Thymus (tissue), 11 donors: Measurements from ENCODE around the gene COQ8A. TPM values are rescaled to one million over a fixed set of nuclear protein-coding genes. Genes with fewer than 3 reads are reported as not detected.
"Not testable (repeated sequence)": the region's sequence is repeated elsewhere in the genome, so short reads cannot be mapped to it uniquely, and the experiment has no call there.

Source experiments
- DNase-seq, 9 donors: peaks; one replicate each; pipeline ENCODE4 v3.0.0-alpha.2; 2013; ENCODE audit warnings: low spot score in 9 of 9, low read depth in 6 of 9, missing footprints in 1 of 9
- H3K27ac ChIP-seq, 2 donors: one replicate each; pipeline ENCODE4 v1.5.1; 2013; ENCODE audit warnings: control low read depth in 1 of 2, low read depth in 1 of 2, low read length in 1 of 2, mild to moderate bottlenecking in 1 of 2, moderate library complexity in 1 of 2
- H3K27me3 ChIP-seq, 2 donors: one replicate each; pipeline ENCODE4 v1.5.1; 2013; ENCODE audit warnings: low read length in 1 of 2; ENCODE audit not compliant: control insufficient read depth in 2 of 2, insufficient read depth in 1 of 2
- H3K36me3 ChIP-seq, 2 donors: one replicate each; pipeline ENCODE4 v1.5.1; 2013; ENCODE audit warnings: low read length in 1 of 2, mild to moderate bottlenecking in 1 of 2, moderate library complexity in 1 of 2; ENCODE audit not compliant: control insufficient read depth in 2 of 2, insufficient read depth in 2 of 2
- H3K4me1 ChIP-seq, 2 donors: one replicate each; pipeline ENCODE4 v1.5.1; 2013; ENCODE audit warnings: low read length in 2 of 2; ENCODE audit not compliant: control insufficient read depth in 2 of 2, insufficient read depth in 2 of 2
- H3K4me3 ChIP-seq, 2 donors: one replicate each; pipeline ENCODE4 v1.5.1; 2013; ENCODE audit warnings: low read length in 2 of 2, control low read depth in 1 of 2, mild to moderate bottlenecking in 1 of 2
- H3K9me3 ChIP-seq, 2 donors: one replicate each; pipeline ENCODE4 v1.5.1; 2013; ENCODE audit warnings: low read length in 1 of 2, mild to moderate bottlenecking in 1 of 2; ENCODE audit not compliant: control insufficient read depth in 2 of 2, insufficient read depth in 1 of 2
- WGBS: extraction: QIAGEN DNeasy Blood & Tissue Kit; methylation state at CpG from one replicate; pipeline ENCODE4 v1.1.7; 2013; 5-methylcytosine and 5-hydroxymethylcytosine counted together
- polyA plus RNA-seq: library from polyadenylated mRNA; stranded (reverse); fragments of 200-250 nt; gene quantifications from one replicate; pipeline ENCODE4 v1.2.3, GENCODE V29; 2013
- total RNA-seq: library from RNA; stranded (reverse); fragments of 120-200 nt; gene quantifications from one replicate; pipeline ENCODE4 v1.2.4, GENCODE V29; 2013
- donor health status: healthy.

The COQ8A gene
- total and polyA plus RNA-seq, 2 donors: 16.8 to 47.1 TPM

- no peak overlapping the region for H3K4me3 ChIP-seq
- H3K36me3 ChIP-seq: peaks cover 26 to 43% of the 10 kb centered on the region in 2 donors
- peaks cover 0 to 8% of the 10 kb centered on the region in 2 donors for H3K4me1 ChIP-seq
- no peak overlapping the region for H3K27ac ChIP-seq
- no peaks in the 10 kb centered on the region for H3K27me3 ChIP-seq
- WGBS: 87% methylated on average over 3 of the region's 3 CpGs
- H3K9me3 ChIP-seq: no peaks in the 10 kb centered on the region
- no peak for DNase-seq
Measured at GRCh38 chr1:226988334-226988666, 48.2 kb downstream of the COQ8A start.

GRCh38 chr1:226989085-226989920 lies 49.2 kb downstream of the COQ8A start:
- no peak for DNase-seq
- H3K4me3 ChIP-seq: no peak overlapping the region
- no peaks in the 10 kb centered on the region for H3K27me3 ChIP-seq
- H3K4me1 ChIP-seq: peaks cover 0 to 8% of the 10 kb centered on the region in 2 donors
- H3K9me3 ChIP-seq: no peaks in the 10 kb centered on the region
- no peak overlapping the region for H3K27ac ChIP-seq
- WGBS: 75% methylated on average over 12 of the region's 12 CpGs
- H3K36me3 ChIP-seq: peaks cover 19 to 32% of the 10 kb centered on the region in 2 donors

- no peak overlapping the region for H3K4me3 ChIP-seq
- peaks cover 0 to 12% of the 10 kb centered on the region in 2 donors for H3K4me1 ChIP-seq
- 73% methylated on average over 10 of the region's 10 CpGs for WGBS
- peak in 3 of 9 donors; percentile 12 to 48 (median 13) for DNase-seq
- no peaks in the 10 kb centered on the region for H3K27me3 ChIP-seq
- no peak overlapping the region for H3K27ac ChIP-seq
- H3K36me3 ChIP-seq: peaks cover 14 to 23% of the 10 kb centered on the region in 2 donors
- H3K9me3 ChIP-seq: no peaks in the 10 kb centered on the region
Measured at GRCh38 chr1:226990133-226990716, 50.1 kb downstream of the COQ8A start.

GRCh38 chr1:226991920-226992319 lies 51.8 kb downstream of the COQ8A start:
- H3K4me3 ChIP-seq: no peak overlapping the region
- WGBS: 96% methylated on average over 4 of the region's 4 CpGs
- H3K27ac ChIP-seq: no peak overlapping the region
- peaks cover 0 to 15% of the 10 kb centered on the region in 2 donors for H3K4me1 ChIP-seq
- H3K27me3 ChIP-seq: no peaks in the 10 kb centered on the region
- H3K9me3 ChIP-seq: no peaks in the 10 kb centered on the region
- DNase-seq: no peak
- peaks cover 6% of the 10 kb centered on the region in 2 donors for H3K36me3 ChIP-seq

GRCh38 chr1:226993814-226994585 lies 53.9 kb downstream of the COQ8A start:
- Histone ChIP-seq H3K27me3 (no peaks in the 10 kb centered on the region), H3K9me3 (no peaks in the 10 kb centered on the region), H3K36me3 (no peaks in the 10 kb centered on the region), H3K4me1 (peaks cover 0 to 15% of the 10 kb centered on the region in 2 donors), H3K4me3 (no peak overlapping the region), H3K27ac (no peak overlapping the region)
- DNase-seq: no peak
- 98% methylated on average over 22 of the region's 22 CpGs for WGBS

- peak overlapping the region; percentile 21 to 32 for H3K27ac ChIP-seq
- H3K4me3 ChIP-seq: no peak overlapping the region
- peaks cover 0 to 11% of the 10 kb centered on the region in 2 donors for H3K4me1 ChIP-seq
- H3K9me3 ChIP-seq: no peaks in the 10 kb centered on the region
- H3K36me3 ChIP-seq: no peaks in the 10 kb centered on the region
- no peaks in the 10 kb centered on the region for H3K27me3 ChIP-seq
- DNase-seq: no peak
- 97% methylated on average over 18 of the region's 18 CpGs for WGBS
Measured at GRCh38 chr1:226994586-226995364, 54.7 kb downstream of the COQ8A start.

GRCh38 chr1:226995365-226996332 lies 55.6 kb downstream of the COQ8A start:
- 94% methylated on average over 13 of the region's 13 CpGs for WGBS
- no peaks in the 10 kb centered on the region for H3K36me3 ChIP-seq
- H3K27ac ChIP-seq: peak overlapping the region; percentile 21 to 50
- H3K9me3 ChIP-seq: no peaks in the 10 kb centered on the region
- no peak overlapping the region for H3K4me3 ChIP-seq
- peaks cover 0 to 7% of the 10 kb centered on the region in 2 donors for H3K4me1 ChIP-seq
- H3K27me3 ChIP-seq: no peaks in the 10 kb centered on the region
- no peak for DNase-seq

GRCh38 chr1:226999579-226999978 lies 59.5 kb downstream of the COQ8A start:
- 99% methylated on average over 2 of the region's 2 CpGs for WGBS
- not testable (repeated sequence) for H3K4me1 ChIP-seq, H3K9me3 ChIP-seq, DNase-seq, H3K36me3 ChIP-seq, H3K27me3 ChIP-seq, H3K27ac ChIP-seq, H3K4me3 ChIP-seq
